DOHH2 (cell line): Measurements from ENCODE around the gene MED13L.

Source experiments
- H3F3A ChIP-seq: fragments of 200-600 bp; sonication (generic), shearing (Covaris generic); 2 replicates; pipeline ENCODE4 v1.6.0; 2016; ENCODE audit warnings: antibody characterized with exemption, mild to moderate bottlenecking; ENCODE audit not compliant: control insufficient read depth, insufficient read depth
- H3K27ac ChIP-seq: fragments of 200-600 bp; sonication (generic); 2 replicates; pipeline ENCODE4 v1.5.1; 2014; ENCODE audit warnings: low read depth, mild to moderate bottlenecking, low read length, moderate library complexity
- H3K27me3 ChIP-seq: fragments of 200-600 bp; sonication (generic); 2 replicates; pipeline ENCODE4 v1.6.1; 2014; ENCODE audit warnings: mild to moderate bottlenecking, low read length, mixed read lengths; ENCODE audit not compliant: control insufficient read depth
- H3K36me3 ChIP-seq: fragments of 200-600 bp; sonication (generic); 2 replicates; pipeline ENCODE4 v1.6.1; 2014; ENCODE audit warnings: mild to moderate bottlenecking, low read length, moderate library complexity, mixed read lengths; ENCODE audit not compliant: control insufficient read depth
- H3K4me1 ChIP-seq: fragments of 200-600 bp; sonication (generic); 2 replicates; pipeline ENCODE4 v1.6.1; 2014; ENCODE audit warnings: mild to moderate bottlenecking, low read length, mixed read lengths; ENCODE audit not compliant: control insufficient read depth
- H3K4me2 ChIP-seq: fragments of 200-600 bp; sonication (generic); 2 replicates; pipeline ENCODE4 v1.6.0; 2014; ENCODE audit warnings: mild to moderate bottlenecking, low read length, moderate library complexity
- H3K4me3 ChIP-seq: fragments of 200-600 bp; sonication (generic); 2 replicates; pipeline ENCODE4 v1.5.1; 2014; ENCODE audit warnings: mild to moderate bottlenecking, low read length, mixed read lengths
- H3K79me2 ChIP-seq: fragments of 200-600 bp; sonication (generic); 2 replicates; pipeline ENCODE4 v1.6.1; 2014; ENCODE audit warnings: mild to moderate bottlenecking, low read length, mixed read lengths; ENCODE audit not compliant: control insufficient read depth
- H3K9me2 ChIP-seq: fragments of 200-600 bp; sonication (generic); replicated peaks from 2 replicates; pipeline ENCODE4 v1.6.1; 2014; ENCODE audit warnings: mild to moderate bottlenecking, low read length, mixed read lengths; ENCODE audit not compliant: control insufficient read depth
- H3K9me3 ChIP-seq: fragments of 200-600 bp; sonication (generic); 2 replicates; pipeline ENCODE4 v1.6.1; 2014; ENCODE audit warnings: antibody characterized with exemption, low read length, mixed read lengths; ENCODE audit not compliant: control insufficient read depth, insufficient read depth
- H4K20me1 ChIP-seq: fragments of 200-600 bp; sonication (generic); 2 replicates; pipeline ENCODE4 v1.6.0; 2014; ENCODE audit warnings: low read depth, mild to moderate bottlenecking, antibody characterized with exemption, low read length, moderate library complexity; ENCODE audit not compliant: control insufficient read depth, insufficient read depth
- CTCF ChIP-seq: fragments of 200-600 bp; sonication (generic); IDR thresholded peaks from one replicate; pipeline ENCODE4 v1.5.1; 2014; ENCODE audit warnings: antibody characterized with exemption, mild to moderate bottlenecking, low read depth, low read length; ENCODE audit not compliant: poor library complexity, severe bottlenecking
- EZH2phosphoT487 ChIP-seq: fragments of 200-600 bp; sonication (generic); IDR thresholded peaks from 2 replicates; pipeline ENCODE4 v1.6.1; 2017; ENCODE audit warnings: borderline replicate concordance, mild to moderate bottlenecking, antibody characterized with exemption, low read length, moderate library complexity, mixed read lengths

The MED13L gene

GRCh38 chr12:116261525-116262100, 15.9 kb downstream of the MED13L start:
- Histone ChIP-seq H3F3A (no peaks in the 10 kb centered on the region), H3K4me3 (no peak overlapping the region), H3K9me2 (no peaks in the 10 kb centered on the region), H3K36me3 (no peaks in the 10 kb centered on the region), H3K9me3 (no peaks in the 10 kb centered on the region), H3K4me2 (no peak overlapping the region), H3K4me1 (peaks cover 27% of the 10 kb centered on the region), H3K27ac (no peak overlapping the region), H4K20me1 (peaks cover 30% of the 10 kb centered on the region), H3K27me3 (no peaks in the 10 kb centered on the region), H3K79me2 (peaks cover 90% of the 10 kb centered on the region)
- no peak for TF ChIP-seq EZH2phosphoT487
- TF ChIP-seq CTCF = no peak

GRCh38 chr12:116259800-116260577, 17.5 kb downstream of the MED13L start:
- no peak overlapping the region for H3K4me2 ChIP-seq
- H3K27ac ChIP-seq = no peak overlapping the region
- H3K79me2 ChIP-seq = peaks cover 89% of the 10 kb centered on the region
- peaks cover 20% of the 10 kb centered on the region for H3K4me1 ChIP-seq
- H3K9me2 ChIP-seq = no peaks in the 10 kb centered on the region
- no peaks in the 10 kb centered on the region for H3K9me3 ChIP-seq
- H3K27me3 ChIP-seq = no peaks in the 10 kb centered on the region
- no peak overlapping the region for H3K4me3 ChIP-seq
- no peaks in the 10 kb centered on the region for H3F3A ChIP-seq
- peaks cover 17% of the 10 kb centered on the region for H4K20me1 ChIP-seq
- H3K36me3 ChIP-seq = no peaks in the 10 kb centered on the region
- TF ChIP-seq CTCF (no peak), EZH2phosphoT487 (no peak)

GRCh38 chr12:116257826-116258225, 19.7 kb downstream of the MED13L start:
- H3F3A ChIP-seq = no peaks in the 10 kb centered on the region
- no peaks in the 10 kb centered on the region for H3K27me3 ChIP-seq
- no peak overlapping the region for H3K27ac ChIP-seq
- peaks cover 90% of the 10 kb centered on the region for H3K79me2 ChIP-seq
- no peak overlapping the region for H3K4me3 ChIP-seq
- TF ChIP-seq EZH2phosphoT487 (no peak), CTCF (no peak)
- H4K20me1 ChIP-seq = peaks cover 4% of the 10 kb centered on the region; the same call in 1 of the 2 replicates
- no peaks in the 10 kb centered on the region for H3K9me2 ChIP-seq
- no peaks in the 10 kb centered on the region for H3K9me3 ChIP-seq
- no peaks in the 10 kb centered on the region for H3K36me3 ChIP-seq
- H3K4me1 ChIP-seq = peaks cover 8% of the 10 kb centered on the region; the same call in 1 of the 2 replicates
- no peak overlapping the region for H3K4me2 ChIP-seq
